ENCODE data around the gene RPS14.

Gene RPS14

DNA sequence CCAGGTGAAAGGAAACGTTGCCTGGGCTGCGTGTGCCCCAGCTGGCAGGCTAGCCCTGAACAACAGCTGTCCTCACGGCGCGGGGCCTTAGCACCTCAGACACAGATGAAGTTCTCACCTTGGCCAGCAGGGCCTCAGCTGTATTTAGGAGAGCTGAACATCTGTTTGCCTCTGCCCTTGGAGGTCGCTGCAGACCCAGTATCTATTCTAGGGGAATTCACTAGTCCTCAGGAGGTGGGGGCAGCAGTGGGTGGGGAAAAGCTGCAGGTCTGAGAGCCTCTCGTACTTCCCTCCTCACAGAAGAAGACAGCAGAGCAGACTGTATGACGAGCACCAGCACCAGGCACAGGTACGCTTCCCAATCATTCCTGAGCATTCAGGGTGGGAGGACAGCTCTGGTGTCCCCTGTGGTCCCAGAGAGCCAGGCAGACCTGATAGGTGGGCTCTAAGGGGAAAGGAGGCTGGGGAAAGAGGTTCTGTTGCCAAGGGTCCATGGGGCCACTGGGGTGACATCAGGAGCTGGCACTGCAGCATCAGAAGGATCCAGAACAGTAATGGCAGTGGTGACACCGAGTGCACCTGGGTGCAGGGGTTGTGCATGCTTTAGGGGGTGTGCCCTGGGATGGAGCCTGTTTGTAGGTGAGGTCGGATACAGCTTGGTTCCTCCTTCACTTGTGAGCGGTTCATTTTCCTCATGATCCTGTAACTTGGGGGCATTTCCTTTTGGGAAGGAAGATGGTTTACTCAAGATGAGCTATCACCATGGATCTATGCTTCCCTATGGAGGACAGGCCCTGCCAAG lies 50.6 kb downstream of the RPS14 start:
- peak; percentile 32 for DNase-seq (ENCODE audit: extremely low spot score)
- TF ChIP-seq BHLHE40 (IDR thresholded peaks at IDR 0.05; ENCODE audit: borderline replicate concordance) (no peak), CTBP1 (IDR thresholded peaks at IDR 0.05; ENCODE audit: borderline replicate concordance) (no peak), NFRKB (IDR thresholded peaks at IDR 0.05) (no peak), PKNOX1 (IDR thresholded peaks at IDR 0.05) (no peak), HDGF (IDR thresholded peaks at IDR 0.05; ENCODE audit: borderline replicate concordance) (no peak), TARDBP (IDR thresholded peaks at IDR 0.05) (no peak), ZNF384 (IDR thresholded peaks at IDR 0.05) (no peak), L3MBTL2 (conservative IDR thresholded peaks at IDR 0.05) (no peak), FOXK2 (IDR thresholded peaks at IDR 0.05) (no peak), SP1 (IDR thresholded peaks at IDR 0.05) (no peak), FOXA1 (IDR thresholded peaks at IDR 0.05) (no peak), FOXM1 (IDR thresholded peaks at IDR 0.05; ENCODE audit: borderline replicate concordance) (no peak), SUZ12 (IDR thresholded peaks at IDR 0.05) (no peak)
- CTCF ChIA-PET = interaction anchor here (0.6 to 1.6 kb wide), 4 partner anchors 12 to 178 kb away, joined by 3 to 6 read pairs (median 4); no protein-coding TSS in a partner anchor
- POLR2A ChIA-PET = no interaction called here

- no peak for TF ChIP-seq FOXK2 (IDR thresholded peaks at IDR 0.05)
- TF ChIP-seq LEF1 (IDR thresholded peaks at IDR 0.05; ENCODE audit: borderline replicate concordance) = no peak
- no peak for TF ChIP-seq HDGF (IDR thresholded peaks at IDR 0.05; ENCODE audit: borderline replicate concordance)
- TF ChIP-seq L3MBTL2 (conservative IDR thresholded peaks at IDR 0.05) = no peak
- no peak for TF ChIP-seq SP1 (IDR thresholded peaks at IDR 0.05)
- no peak for TF ChIP-seq SUZ12 (IDR thresholded peaks at IDR 0.05)
- TF ChIP-seq ZNF384 (IDR thresholded peaks at IDR 0.05) = no peak
- TF ChIP-seq ELF4 (IDR thresholded peaks at IDR 0.05) = no peak
- CTCF ChIA-PET = interaction anchor here (0.7 to 1.7 kb wide), 3 partner anchors 20 to 38 kb away, joined by 4 to 7 read pairs (median 5); no protein-coding TSS in a partner anchor
Observed at GRCh38 chr5:150397782-150398721, 51.5 kb downstream of the RPS14 start.

GRCh38 chr5:150397146-150397781 lies 52.3 kb downstream of the RPS14 start:
- TF ChIP-seq CTBP1 (IDR thresholded peaks at IDR 0.05; ENCODE audit: borderline replicate concordance) = no peak
- no peak for TF ChIP-seq FOXM1 (IDR thresholded peaks at IDR 0.05; ENCODE audit: borderline replicate concordance)
- TF ChIP-seq ZNF384 (IDR thresholded peaks at IDR 0.05) = no peak
- TF ChIP-seq SP1 (IDR thresholded peaks at IDR 0.05) = no peak
- no peak for TF ChIP-seq TARDBP (IDR thresholded peaks at IDR 0.05)
- TF ChIP-seq ELF4 (IDR thresholded peaks at IDR 0.05) = no peak
- no peak for TF ChIP-seq PKNOX1 (IDR thresholded peaks at IDR 0.05)
- no peak for TF ChIP-seq NFRKB (IDR thresholded peaks at IDR 0.05)
- TF ChIP-seq FOXK2 (IDR thresholded peaks at IDR 0.05) = no peak
- no peak for TF ChIP-seq HDGF (IDR thresholded peaks at IDR 0.05; ENCODE audit: borderline replicate concordance)
- TF ChIP-seq SUZ12 (IDR thresholded peaks at IDR 0.05) = no peak
- no peak for TF ChIP-seq ARNT (IDR thresholded peaks at IDR 0.05)
- no peak for TF ChIP-seq FOXA1 (IDR thresholded peaks at IDR 0.05)
- no peak for TF ChIP-seq LEF1 (IDR thresholded peaks at IDR 0.05; ENCODE audit: borderline replicate concordance)
- TF ChIP-seq L3MBTL2 (conservative IDR thresholded peaks at IDR 0.05) = no peak
- TF ChIP-seq BHLHE40 (IDR thresholded peaks at IDR 0.05; ENCODE audit: borderline replicate concordance) = no peak
- no peak for DNase-seq (ENCODE audit: extremely low spot score)
- ChIA-PET POLR2A (interaction anchor here (1.2 to 1.6 kb wide), 2 partner anchors 10 kb away, joined by 3 read pairs; no protein-coding TSS in a partner anchor), CTCF (interaction anchor here (1.6 to 1.7 kb wide), 2 partner anchors 19 to 39 kb away, joined by 5 to 7 read pairs; no protein-coding TSS in a partner anchor)

More at GRCh38 chr5:150397782-150398721, 51.5 kb downstream of the RPS14 start:
- DNase-seq (ENCODE audit: extremely low spot score) = no peak
- POLR2A ChIA-PET = interaction anchor here (1.2 to 1.6 kb wide), 2 partner anchors 9 to 11 kb away, joined by 3 read pairs; no protein-coding TSS in a partner anchor

DNA sequence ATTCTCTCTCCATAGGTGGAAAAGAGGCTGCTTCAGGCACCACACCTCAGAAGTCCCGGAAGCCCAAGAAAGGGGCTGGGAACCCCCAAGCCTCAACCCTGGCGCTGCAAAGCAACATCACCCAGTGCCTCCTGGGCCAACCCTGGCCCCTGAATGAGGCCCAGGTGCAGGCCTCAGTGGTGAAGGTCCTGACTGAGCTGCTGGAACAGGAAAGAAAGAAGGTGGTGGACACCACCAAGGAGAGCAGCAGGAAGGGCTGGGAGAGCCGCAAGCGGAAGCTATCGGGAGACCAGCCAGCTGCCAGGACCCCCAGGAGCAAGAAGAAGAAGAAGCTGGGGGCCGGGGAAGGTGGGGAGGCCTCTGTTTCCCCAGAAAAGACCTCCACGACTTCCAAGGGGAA lies 53.3 kb downstream of the RPS14 start:
- DNase-seq (ENCODE audit: extremely low spot score) = no peak
- ChIA-PET POLR2A (no interaction called here), CTCF (interaction anchor here (1.7 kb wide), 1 partner anchor 40 kb away, joined by 7 read pairs; no protein-coding TSS in a partner anchor)
- no peak for TF ChIP-seq FOXA1 (IDR thresholded peaks at IDR 0.05)
- no peak for TF ChIP-seq LEF1 (IDR thresholded peaks at IDR 0.05; ENCODE audit: borderline replicate concordance)
- no peak for TF ChIP-seq PKNOX1 (IDR thresholded peaks at IDR 0.05)
- TF ChIP-seq ARNT (IDR thresholded peaks at IDR 0.05) = no peak
- no peak for TF ChIP-seq FOXM1 (IDR thresholded peaks at IDR 0.05; ENCODE audit: borderline replicate concordance)
- TF ChIP-seq FOXK2 (IDR thresholded peaks at IDR 0.05) = no peak

DNA sequence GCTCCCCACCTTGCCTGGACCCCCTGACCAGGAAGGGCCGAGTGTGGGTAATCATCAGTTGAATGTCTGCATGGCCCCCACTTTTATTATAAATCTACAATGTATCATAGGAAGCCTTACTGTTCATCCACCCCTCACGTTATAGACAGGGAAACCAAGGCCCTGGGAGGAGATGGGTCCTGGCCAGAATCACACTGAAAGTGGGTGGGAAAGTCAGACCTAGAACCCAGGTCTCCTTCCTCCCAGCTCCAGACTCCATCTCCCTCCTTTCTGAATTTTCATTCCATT lies 53.9 kb downstream of the RPS14 start:
- ChIA-PET CTCF (no interaction called here), POLR2A (no interaction called here)
- TF ChIP-seq ZNF384 (IDR thresholded peaks at IDR 0.05) (no peak), NFRKB (IDR thresholded peaks at IDR 0.05) (no peak), PKNOX1 (IDR thresholded peaks at IDR 0.05) (no peak), FOXA1 (IDR thresholded peaks at IDR 0.05) (no peak), FOXM1 (IDR thresholded peaks at IDR 0.05; ENCODE audit: borderline replicate concordance) (no peak), CTBP1 (IDR thresholded peaks at IDR 0.05; ENCODE audit: borderline replicate concordance) (no peak), TARDBP (IDR thresholded peaks at IDR 0.05) (no peak), SUZ12 (IDR thresholded peaks at IDR 0.05) (no peak), ELF4 (IDR thresholded peaks at IDR 0.05) (no peak)
- DNase-seq (ENCODE audit: extremely low spot score) = no peak

Data from HEK293T (cell line).